GM19351 (cell line): Measurements from ENCODE around the gene GNPTG.

ENCODE experiments used
- ATAC-seq: cut with Tn5 transposase; IDR thresholded peaks from one replicate; pipeline ENCODE4 v1.9.1; 2021; ENCODE audit warnings: mild to moderate bottlenecking, moderate library complexity; ENCODE audit not compliant: unreplicated experiment

Gene GNPTG

DNA sequence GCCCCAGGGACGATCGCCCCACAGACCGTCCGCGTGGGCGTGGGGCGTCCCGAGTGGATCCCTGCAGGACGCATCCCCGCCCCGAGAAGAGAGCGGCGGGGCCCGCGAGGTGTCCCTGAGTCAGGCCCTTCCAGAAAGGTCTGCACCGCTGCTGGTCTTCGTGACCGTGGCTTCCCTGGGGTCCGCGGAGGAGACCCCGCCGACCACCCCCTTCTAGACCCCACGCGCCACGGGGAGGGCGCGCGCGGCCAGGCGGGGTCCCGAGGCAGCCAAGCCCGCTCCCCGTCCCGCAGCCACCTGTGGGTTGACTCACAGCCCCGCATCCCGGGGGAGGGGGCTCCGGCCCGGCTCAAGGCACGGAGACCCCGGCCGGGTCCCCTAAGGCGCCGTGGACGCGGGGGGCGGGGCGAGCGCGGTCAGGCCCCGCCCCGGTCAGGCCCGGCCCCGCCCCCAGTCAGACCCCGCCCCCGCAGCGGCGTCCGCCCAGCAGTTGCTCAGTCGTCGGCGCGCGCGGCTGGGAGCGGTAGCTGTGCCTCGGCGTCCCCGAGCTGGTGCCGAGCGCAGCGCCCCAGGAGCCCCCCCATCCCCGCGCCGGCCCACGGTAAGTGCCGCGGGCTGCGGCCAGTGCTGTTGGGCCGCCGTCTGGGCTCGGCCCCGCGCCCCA lies 18.4 kb upstream of the GNPTG start, which contains the start of gene BAIAP3:
Gene BAIAP3, plus strand, starts transcription at position 497 of the 664 bp plus-strand sequence. CDS start 4,905 bp downstream, outside the sequence.
- no peak for ATAC-seq

DNA sequence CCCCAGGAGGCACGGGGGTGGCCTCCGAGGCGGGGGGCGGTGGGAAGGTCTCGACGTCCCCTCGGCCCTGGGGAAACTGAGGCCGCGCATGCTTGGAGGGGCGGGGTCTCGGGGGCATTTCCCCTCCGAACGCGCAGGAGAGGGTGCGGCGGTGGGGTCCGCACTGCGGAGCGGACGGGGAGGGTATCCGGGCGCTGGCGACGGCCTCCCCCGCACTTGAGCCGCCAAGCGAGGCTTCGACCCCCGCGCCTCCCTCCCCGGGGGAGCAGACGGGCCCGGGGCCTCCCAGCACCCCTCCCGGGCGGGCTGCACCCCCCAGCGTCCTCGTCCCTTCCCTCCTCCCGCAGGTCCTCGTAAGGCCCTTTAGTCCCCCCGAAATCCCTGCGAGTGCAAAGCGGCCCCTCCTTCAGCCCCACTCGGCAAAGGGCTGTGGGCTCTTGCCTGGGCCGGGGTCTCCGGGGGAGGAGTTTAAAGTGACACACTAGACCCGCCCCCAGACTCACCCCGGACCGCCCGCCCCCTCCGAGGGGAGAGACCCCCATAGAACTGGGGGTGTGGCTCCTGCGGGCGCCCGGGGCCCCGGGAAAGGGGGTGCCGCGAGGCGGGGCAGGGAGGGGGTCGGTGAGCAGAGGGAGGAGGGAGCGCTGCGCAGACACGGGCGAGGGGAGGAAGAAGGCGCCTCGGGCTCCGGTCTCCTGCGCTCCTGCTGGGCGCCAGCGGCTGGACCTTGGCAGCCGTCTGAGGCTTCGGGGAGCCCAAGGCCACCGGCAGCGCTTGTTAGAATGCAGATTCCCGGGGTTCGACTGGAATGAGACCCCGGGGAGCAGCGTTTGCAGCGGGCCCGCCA lies 17.7 kb upstream of the GNPTG start:
- no peak for ATAC-seq

GRCh38 chr16:1334739-1335138 lies 17.0 kb upstream of the GNPTG start:
- no peak for ATAC-seq

GRCh38 chr16:1335211-1335971 lies 16.3 kb upstream of the GNPTG start:
- ATAC-seq, result no peak

DNA sequence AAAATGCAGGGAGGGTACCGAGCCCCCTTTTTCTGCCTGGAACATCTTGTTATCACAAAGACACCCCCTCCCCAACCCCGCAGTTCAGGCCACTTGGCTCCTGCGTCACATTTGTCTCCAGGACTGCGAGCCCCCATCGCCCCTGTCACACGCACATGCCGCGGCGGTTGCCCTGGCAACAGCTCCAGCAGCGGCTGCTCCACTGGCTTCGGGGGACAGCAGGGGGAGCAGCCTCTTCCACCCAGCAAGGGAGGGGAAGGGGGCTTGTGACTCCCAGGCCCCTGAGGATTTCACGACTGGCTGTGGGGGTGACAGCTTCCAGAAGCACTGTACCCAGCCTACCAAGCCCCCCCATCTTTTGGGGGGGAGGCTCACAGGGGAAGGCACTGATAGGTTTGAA lies 15.7 kb upstream of the GNPTG start:
- no peak for ATAC-seq

- no peak for ATAC-seq
These were observed 15.1 kb upstream of the GNPTG start for GRCh38 chr16:1336619-1337018.

DNA sequence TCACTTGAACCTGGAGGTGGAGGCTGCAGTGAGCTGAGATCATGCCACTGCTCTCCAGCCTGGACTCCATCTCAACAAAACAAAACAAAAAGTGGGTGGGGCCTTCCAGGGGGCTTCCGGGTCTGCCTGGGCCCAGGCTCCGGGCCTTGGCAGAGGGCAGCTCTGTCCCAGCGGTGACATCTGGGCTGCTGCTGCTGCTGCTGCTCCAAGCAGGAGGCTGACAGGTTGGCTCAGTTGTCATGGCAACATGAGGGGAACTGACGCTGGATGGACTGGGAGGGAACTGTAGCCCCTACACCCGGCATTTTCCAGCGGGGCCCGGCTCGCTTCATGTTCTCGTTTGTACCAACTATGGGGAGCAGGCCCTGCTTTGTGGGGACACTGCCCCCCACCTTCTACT lies 14.2 kb upstream of the GNPTG start:
- no peak for ATAC-seq

- no peak for ATAC-seq
These were observed 13.5 kb upstream of the GNPTG start for GRCh38 chr16:1338119-1338730.

DNA sequence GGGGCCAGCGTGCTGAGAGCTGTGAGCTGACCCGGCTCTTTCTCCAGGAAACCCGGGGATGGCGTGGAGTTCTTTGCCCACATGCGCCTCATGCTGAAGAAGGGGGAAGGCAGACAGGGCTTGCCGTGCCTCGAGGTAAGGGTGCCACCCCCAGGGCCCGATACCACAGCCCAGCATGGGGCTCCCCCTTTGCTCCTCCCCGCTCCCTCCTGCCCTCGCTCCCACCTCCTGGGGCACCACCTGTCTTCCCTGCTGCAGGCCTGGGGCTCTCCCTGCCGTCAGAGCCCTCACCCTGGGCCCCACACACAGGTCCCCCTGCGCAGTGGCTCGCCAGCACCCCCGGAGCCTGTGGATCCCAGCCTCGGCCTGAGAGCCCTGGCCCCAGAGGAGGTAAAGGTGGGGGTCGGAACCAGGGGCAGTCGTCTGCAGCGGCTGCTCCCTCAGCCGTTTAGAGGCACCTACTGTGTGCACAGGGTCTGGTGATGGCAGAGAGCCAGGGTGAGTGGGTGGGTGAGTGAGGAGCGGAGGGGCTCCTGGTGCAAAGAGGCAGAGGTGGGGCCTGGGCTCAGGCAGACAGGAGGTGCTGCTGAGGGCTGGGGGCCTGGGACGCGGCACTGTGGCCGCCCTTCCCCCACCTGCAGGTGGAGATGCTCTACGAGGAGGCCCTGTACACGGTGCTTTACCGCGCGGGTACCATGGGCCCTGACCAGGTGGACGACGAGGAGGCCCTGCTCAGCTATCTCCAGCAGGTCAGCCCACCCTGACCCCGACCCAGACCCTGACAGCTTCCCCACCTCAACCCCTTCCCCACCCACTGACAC lies 12.7 kb upstream of the GNPTG start:
- no peak for ATAC-seq

GRCh38 chr16:1340730-1341494 lies 10.8 kb upstream of the GNPTG start:
- ATAC-seq, result no peak

DNA sequence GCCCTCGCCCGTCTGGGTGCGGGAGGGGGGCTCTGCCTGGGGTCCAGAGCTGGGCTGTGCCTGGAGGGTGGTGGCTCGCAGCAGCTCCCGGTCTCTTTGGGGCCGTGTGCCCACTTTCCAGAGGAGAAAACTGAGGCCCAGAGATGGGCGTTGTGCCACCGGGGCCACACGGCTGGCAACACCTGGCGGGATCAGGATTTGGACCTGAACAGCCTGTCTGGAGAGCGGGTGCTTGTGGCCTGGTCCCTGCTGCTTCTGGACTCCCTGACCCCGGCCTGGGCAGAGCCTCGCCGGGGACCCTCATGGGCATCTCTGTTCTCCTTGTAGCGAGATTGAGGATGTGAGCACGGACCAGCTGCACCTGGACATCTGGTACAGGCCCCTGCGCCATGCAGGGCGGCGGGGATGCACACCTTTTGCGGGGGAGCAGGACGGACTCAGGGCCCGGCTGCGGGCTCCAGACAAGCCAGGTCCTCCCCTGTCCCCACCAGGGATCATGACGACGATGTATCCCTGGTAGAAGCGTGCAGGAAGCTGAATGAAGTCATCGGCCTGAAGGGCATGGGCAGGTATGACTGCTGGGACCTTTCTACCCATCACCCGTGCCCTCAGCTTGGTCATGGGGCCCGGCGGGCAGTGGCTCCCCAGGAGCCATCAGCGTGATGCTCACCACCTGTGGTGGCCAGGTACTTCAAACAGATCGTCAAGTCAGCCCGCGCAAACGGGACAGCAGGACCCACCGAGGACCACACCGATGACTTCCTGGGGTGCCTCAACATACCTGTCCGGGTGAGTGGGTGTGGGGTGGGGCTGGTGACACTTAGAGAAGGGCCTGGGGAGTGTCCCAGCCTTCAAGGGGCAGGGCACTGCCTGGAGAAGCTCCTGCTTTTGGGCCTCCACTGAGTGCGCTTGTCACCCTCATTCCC lies 10.0 kb upstream of the GNPTG start:
- ATAC-seq, result no peak

GRCh38 chr16:1342526-1343427 lies 9.0 kb upstream of the GNPTG start:
- peak; percentile 90 for ATAC-seq

GRCh38 chr16:1343428-1344242 lies 8.1 kb upstream of the GNPTG start:
- ATAC-seq, result no peak

GRCh38 chr16:1344499-1344898 lies 7.2 kb upstream of the GNPTG start:
- ATAC-seq, result no peak

DNA sequence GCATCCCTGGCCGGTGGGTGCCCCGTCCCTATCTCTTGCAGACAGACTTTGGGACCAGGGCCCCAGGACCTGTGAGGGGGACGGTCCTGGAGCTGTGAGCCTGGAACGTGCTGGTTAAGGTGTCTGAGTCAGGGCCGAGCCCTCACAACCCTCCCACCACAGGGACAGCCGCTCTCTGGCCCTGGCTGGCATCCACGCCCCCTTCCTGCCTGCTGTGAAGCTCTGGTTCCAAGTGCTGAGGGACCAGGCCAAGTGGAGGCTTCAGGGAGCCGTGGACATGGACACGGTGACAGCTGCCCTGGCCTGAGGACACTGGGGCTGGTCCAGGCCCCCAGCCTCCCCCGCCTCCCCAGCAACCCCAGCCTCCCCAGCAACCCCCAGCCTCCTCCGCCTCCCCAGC lies 6.6 kb upstream of the GNPTG start:
- no peak for ATAC-seq

DNA sequence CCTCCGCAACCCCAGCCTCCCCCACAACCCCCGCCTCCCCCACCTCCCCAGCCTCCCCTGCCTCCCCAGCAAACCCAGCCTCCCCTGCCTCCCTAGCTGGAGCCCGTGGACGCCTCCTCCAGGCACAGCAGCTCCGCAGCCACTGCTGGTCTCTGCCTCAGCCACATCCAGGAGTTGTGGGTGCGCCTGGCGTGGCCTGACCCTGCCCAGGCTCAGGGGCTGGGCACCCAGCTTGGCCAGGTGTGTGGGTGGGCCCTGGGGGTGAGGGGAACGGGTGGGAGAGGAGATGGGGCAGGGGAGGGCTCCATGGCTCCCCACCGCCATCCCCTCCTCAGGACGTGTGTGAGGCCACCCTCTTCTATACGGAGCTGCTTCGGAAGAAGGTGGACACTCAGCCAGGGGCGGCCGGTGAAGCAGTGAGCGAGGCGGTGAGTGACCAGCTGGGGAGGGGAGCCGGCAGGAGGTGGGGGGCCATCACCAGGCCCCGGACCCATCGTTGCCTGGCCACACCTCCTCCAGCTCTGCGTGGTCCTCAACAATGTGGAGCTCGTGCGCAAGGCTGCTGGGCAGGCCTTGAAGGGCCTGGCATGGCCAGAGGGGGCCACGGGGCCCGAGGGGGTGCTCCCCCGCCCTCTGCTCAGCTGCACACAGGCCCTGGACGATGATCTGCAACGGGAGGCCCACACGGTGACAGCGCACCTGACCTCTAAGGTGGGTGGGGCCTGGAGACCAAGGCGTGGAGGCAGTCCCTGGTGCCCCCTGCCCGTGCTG lies 5.9 kb upstream of the GNPTG start:
- no peak for ATAC-seq
